Adrenal gland (tissue), 12 donors: ENCODE data around the gene OR5K3. TPM values are rescaled to one million over a fixed set of nuclear protein-coding genes. Genes with fewer than 3 reads are reported as not detected.

Source experiments
- DNase-seq, 7 donors: peaks; one replicate each; pipeline ENCODE4 v3.0.0-alpha.2; 2019 to 2020
- H3K27ac ChIP-seq, 5 donors: fragments of 200-600 bp; sonication (generic) in 4 of 5; 1 replicate in 3 of 5; 2 replicates in 2 of 5; pipeline versions ENCODE4 v1.5.1 to v1.8.0; 2016 to 2020; ENCODE audit warnings: mild to moderate bottlenecking in 1 of 5
- H3K27me3 ChIP-seq: fragments of 200-600 bp; 2 replicates; pipeline ENCODE4 v1.8.0; 2021
- H3K36me3 ChIP-seq, 2 donors: fragments of 200-600 bp; replicated peaks in 1 of 2; 1 replicate in 1 of 2; 2 replicates in 1 of 2; pipeline versions ENCODE4 v1.5.1 to v1.8.0; 2018 to 2022
- H3K4me1 ChIP-seq, 2 donors: fragments of 200-600 bp; replicated peaks in 1 of 2; 1 replicate in 1 of 2; 2 replicates in 1 of 2; pipeline versions ENCODE4 v1.5.1 to v1.8.0; 2018 to 2021
- H3K4me3 ChIP-seq, 4 donors: fragments of 200-600 bp; sonication (generic) in 3 of 4; one replicate each; pipeline ENCODE4 v1.5.1; 2016 to 2018
- H3K9me3 ChIP-seq, 3 donors: fragments of 200-600 bp; sonication (generic) in 1 of 3; replicated peaks in 1 of 3; 1 replicate in 2 of 3; 2 replicates in 1 of 3; pipeline versions ENCODE4 v1.5.1 to v1.8.0; 2016 to 2021
- CTCF ChIP-seq, 6 experiments: fragments of 450-650 bp in 4 of 6; fragments of 200-600 bp in 2 of 6; sonication (generic) in 1 of 6; IDR thresholded peaks; 1 replicate in 5 of 6; 2 replicates in 1 of 6; pipeline versions ENCODE4 v1.5.1 to v1.8.0; 2016 to 2021; ENCODE audit warnings: antibody characterized with exemption in 6 of 6, mild to moderate bottlenecking in 2 of 6, moderate library complexity in 1 of 6
- POLR2A ChIP-seq, 2 donors: fragments of 450-650 bp; IDR thresholded peaks; one replicate each; pipeline ENCODE4 v1.6.1; 2017; ENCODE audit warnings: antibody characterized with exemption in 2 of 2, mild to moderate bottlenecking in 2 of 2, moderate library complexity in 1 of 2
- intact Hi-C, 2 donors: fragments of 100-400 bp; cut with DNase I; formaldehyde crosslinking; loops; one replicate each; pipeline versions ENCODE4 v1.14.1 to v1.15.0; 2022 to 2023
- polyA plus RNA-seq, 3 donors: library from polyadenylated mRNA; stranded (reverse); fragments of 200-250 nt in 2 of 3; fragments of 350-450 nt in 1 of 3; fragmentation: Illumina TruSeq in 1 of 3; extraction: RNeasy Lipid Tissue Mini Kit (QIAGEN cat#74804) in 1 of 3; gene quantifications; one replicate each; pipeline ENCODE4 v1.2.3, GENCODE V29; 2013 to 2014
- total RNA-seq, 9 donors: library from RNA; depleted of rRNA in 4 of 9; stranded (reverse); fragments of >200 nt in 4 of 9; fragments of 120-200 nt in 1 of 9; fragmentation: NEBNext Ultra II Directional in 1 of 9; extraction: Animal tissue kit (Norgen Biotek cat#: 25700) in 1 of 9; gene quantifications; one replicate each; pipeline versions ENCODE4 v1.1.0 to v1.2.4, GENCODE V29; 2013 to 2023
- donor health status: healthy with polysubstance abuse.
- donor health status: Bipolar disorder and iron deficiency.
- donor health status: DM: yes; HTN: yes; CAD: no.
- donor health status: DM: no; HTN: no; CAD: no.
- donor health status: DM: no; HTN: no; CAD: no.
- donor health status: DM: yes; HTN: yes; CAD: no.

Gene OR5K3
- total and polyA plus RNA-seq, 12 donors, result not detected

GRCh38 chr3:98440283-98440682 is 49.8 kb downstream of the OR5K3 start:
- DNase-seq, result no peak
- Histone ChIP-seq H3K9me3 (no peaks in the 10 kb centered on the region), H3K27ac (no peak overlapping the region), H3K27me3 (no peaks in the 10 kb centered on the region), H3K36me3 (no peaks in the 10 kb centered on the region), H3K4me3 (no peak overlapping the region), H3K4me1 (no peaks in the 10 kb centered on the region)
- no peak for TF ChIP-seq POLR2A (IDR thresholded peaks at IDR 0.05)
- no peak for TF ChIP-seq CTCF (IDR thresholded peaks at IDR 0.05)
- intact Hi-C loops, result no loop called here

Other genes starting within 250 kb of the OR5K3 start
- under 1 TPM in 2 of 9 donors, not detected in 7; under 0.01 to 0.04 TPM for gene OR5H14, start 243.2 kb upstream of the OR5K3 start, total RNA-seq
- not detected for gene OR5H14, start 243.2 kb upstream of the OR5K3 start, polyA plus RNA-seq
- not detected for gene OR5H15, start 224.0 kb upstream of the OR5K3 start, total RNA-seq
- not detected for gene OR5H15, start 224.0 kb upstream of the OR5K3 start, polyA plus RNA-seq
- not detected for gene OR5H6, start 126.4 kb upstream of the OR5K3 start, total RNA-seq
- not detected for gene OR5H6, start 126.4 kb upstream of the OR5K3 start, polyA plus RNA-seq
- not detected for gene OR5H2, start 108.2 kb upstream of the OR5K3 start, total RNA-seq
- not detected for gene OR5H2, start 108.2 kb upstream of the OR5K3 start, polyA plus RNA-seq
- not detected for gene OR5K4, start 36.8 kb upstream of the OR5K3 start, total RNA-seq
- gene OR5K4, start 36.8 kb upstream of the OR5K3 start, polyA plus RNA-seq, result not detected
- gene OR5K1, start 72.5 kb downstream of the OR5K3 start, total RNA-seq, result not detected
- not detected for gene OR5K1, start 72.5 kb downstream of the OR5K3 start, polyA plus RNA-seq
- not detected for gene OR5K2, start 107.0 kb downstream of the OR5K3 start, total RNA-seq
- not detected for gene OR5K2, start 107.0 kb downstream of the OR5K3 start, polyA plus RNA-seq
- 100 to 1,000 TPM in 1 of 9 donors, 10 to 100 TPM in 8; 45.3 to 112 (median 68.7) TPM for gene CLDND1, start 132.2 kb downstream of the OR5K3 start, total RNA-seq
- gene CLDND1, start 132.2 kb downstream of the OR5K3 start, polyA plus RNA-seq, result 10 to 100 TPM; 52.7 to 88.5 (median 61.8) TPM
- gene GPR15, start 141.3 kb downstream of the OR5K3 start, total RNA-seq, result under 1 TPM in 2 of 9 donors, not detected in 7; 0.14 to 0.39 TPM
- gene GPR15, start 141.3 kb downstream of the OR5K3 start, polyA plus RNA-seq, result not detected
- gene CPOX, start 202.9 kb downstream of the OR5K3 start, total RNA-seq, result 10 to 100 TPM; 11.0 to 59.8 (median 23.5) TPM
- 10 to 100 TPM in 2 of 3 donors, 1 to 10 TPM in 1; 9.0 to 15.6 (median 14.3) TPM for gene CPOX, start 202.9 kb downstream of the OR5K3 start, polyA plus RNA-seq